Measurements from ENCODE around the gene KANSL1. TPM values are rescaled to one million over a fixed set of nuclear protein-coding genes. Genes with fewer than 3 reads are reported as not detected.

Gene KANSL1
- total and polyA plus RNA-seq, 2 donors (not counting 1 experiment from before 2014, with no cell fraction given) = 36.8 to 233 TPM

DNA sequence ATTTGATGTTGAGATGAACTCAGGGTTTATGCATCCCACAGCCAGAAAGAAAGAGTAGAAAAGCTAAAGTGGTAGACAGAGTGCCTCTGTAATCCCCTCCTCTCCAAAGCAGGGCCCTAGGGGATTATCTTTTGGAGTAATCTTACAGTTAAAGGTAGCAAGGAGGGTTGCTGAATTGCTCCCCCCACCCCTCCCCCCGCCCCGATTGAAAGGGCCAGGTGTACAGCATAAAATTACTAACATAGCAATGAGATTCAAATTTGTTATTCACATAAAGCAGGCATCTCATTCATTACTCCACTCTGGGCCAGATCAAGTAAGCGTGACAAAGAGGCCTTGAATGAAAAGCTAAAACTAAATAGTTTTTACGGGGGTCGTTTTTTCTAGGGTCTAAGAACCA lies 121.4 kb downstream of the KANSL1 start:
- WGBS (ENCODE audit: insufficient coverage) = no CpG with 5 or more reads among the region's 5 CpGs
- Mint-ChIP-seq H3K9me3 (ENCODE audit: insufficient read depth) (no peaks in the 10 kb centered on the region), H3K4me1 (peaks cover 5% of the 10 kb centered on the region), H3K27me3 (no peaks in the 10 kb centered on the region), H3K27ac (no peak overlapping the region), H3K4me3 (no peak overlapping the region)
- H3K9ac ChIP-seq (ENCODE audit: low read length) = no peak overlapping the region
- H3K27me3 ChIP-seq (replicated peaks in 1 of 4; ENCODE audit: control extremely low read depth in 1 of 4, control insufficient read depth in 3 of 4, insufficient read depth in 4 of 4, low read length in 3 of 4) = no peaks in the 10 kb centered on the region
- peaks cover 16% of the 10 kb centered on the region for H3K79me2 ChIP-seq (ENCODE audit: control insufficient read depth, insufficient read depth, low read length)
- no peak overlapping the region for H2AFZ ChIP-seq (ENCODE audit: insufficient read depth, low read depth, low read length, poor library complexity, severe bottlenecking)
- H3K9me3 ChIP-seq (ENCODE audit: control extremely low read depth in 1 of 3, control insufficient read depth in 2 of 3, insufficient read depth in 1 of 3, low read length in 2 of 3) = no peaks in the 10 kb centered on the region
- H3K4me3 ChIP-seq (ENCODE audit: control extremely low read depth in 1 of 5, extremely low read depth in 1 of 5, insufficient read depth in 1 of 5, low read depth in 2 of 5, low read length in 4 of 5) = no peak overlapping the region
- intact Hi-C loops (cut with micrococcal nuclease) = no loop called here
- no peaks in the 10 kb centered on the region for H3K4me1 ChIP-seq (ENCODE audit: control insufficient read depth in 2 of 2, insufficient read depth in 2 of 2, low read length in 2 of 2)
- TF ChIP-seq EZH2 (IDR thresholded peaks at IDR 0.05; ENCODE audit: borderline replicate concordance, insufficient read depth, low read depth, low read length, poor library complexity, severe bottlenecking) (no peak), CTCF (IDR thresholded peaks at IDR 0.05) (no peak)
- H3K36me3 ChIP-seq (replicated peaks in 1 of 2; ENCODE audit: control extremely low read depth in 1 of 2, control insufficient read depth in 1 of 2, extremely low read depth in 1 of 2, insufficient read depth in 2 of 2, low read length in 1 of 2) = peaks cover 13 to 23% of the 10 kb centered on the region in 2 experiments
- DNase-seq (no peak), ATAC-seq (ENCODE audit: low read depth) (no peak)
- H3K27ac ChIP-seq (ENCODE audit: low read length in 2 of 2) = no peak overlapping the region
- peaks cover 47% of the 10 kb centered on the region for H4K20me1 ChIP-seq (ENCODE audit: control insufficient read depth, insufficient read depth, low read length, poor library complexity, severe bottlenecking)
- ChIA-PET CTCF (interaction anchor here (0.9 to 1.4 kb wide), 3 partner anchors 9 to 141 kb away, joined by 4 to 5 read pairs (median 4); no protein-coding TSS in a partner anchor), POLR2A (no interaction called here)
- no peak overlapping the region for H3K4me2 ChIP-seq (replicated peaks; ENCODE audit: low read depth, low read length, poor library complexity, severe bottlenecking)

DNA sequence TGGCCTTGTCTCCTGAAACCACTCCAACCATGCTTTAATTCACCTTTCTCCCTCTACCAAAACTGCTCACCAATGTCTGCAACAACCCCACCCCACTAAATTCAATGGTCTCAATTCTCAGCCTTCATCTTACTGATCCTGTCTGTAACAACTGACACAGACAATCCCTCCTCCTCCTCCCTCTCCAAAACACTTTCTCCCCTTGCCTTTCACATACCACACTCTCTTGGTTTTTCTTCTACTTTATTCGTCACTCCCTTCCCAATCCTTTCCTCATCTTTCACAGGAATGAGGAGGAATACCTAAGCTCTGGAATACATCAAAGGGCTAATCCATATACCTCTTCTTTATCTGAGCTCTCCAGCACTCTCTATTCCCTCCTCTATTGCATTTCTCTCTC lies 128.8 kb downstream of the KANSL1 start:
- Histone ChIP-seq H3K4me3 (ENCODE audit: control extremely low read depth in 1 of 5, extremely low read depth in 1 of 5, insufficient read depth in 1 of 5, low read depth in 2 of 5, low read length in 4 of 5) (no peak overlapping the region), H3K9ac (ENCODE audit: low read length) (no peak overlapping the region), H3K27me3 (replicated peaks in 1 of 4; ENCODE audit: control extremely low read depth in 1 of 4, control insufficient read depth in 3 of 4, insufficient read depth in 4 of 4, low read length in 3 of 4) (no peaks in the 10 kb centered on the region), H3K4me2 (replicated peaks; ENCODE audit: low read depth, low read length, poor library complexity, severe bottlenecking) (no peak overlapping the region), H2AFZ (ENCODE audit: insufficient read depth, low read depth, low read length, poor library complexity, severe bottlenecking) (no peak overlapping the region), H4K20me1 (ENCODE audit: control insufficient read depth, insufficient read depth, low read length, poor library complexity, severe bottlenecking) (peaks cover 13% of the 10 kb centered on the region), H3K79me2 (ENCODE audit: control insufficient read depth, insufficient read depth, low read length) (peaks cover 12% of the 10 kb centered on the region), H3K27ac (ENCODE audit: low read length in 2 of 2) (no peak overlapping the region), H3K36me3 (replicated peaks in 1 of 2; ENCODE audit: control extremely low read depth in 1 of 2, control insufficient read depth in 1 of 2, extremely low read depth in 1 of 2, insufficient read depth in 2 of 2, low read length in 1 of 2) (peaks cover 19 to 56% of the 10 kb centered on the region in 2 experiments), H3K4me1 (ENCODE audit: control insufficient read depth in 2 of 2, insufficient read depth in 2 of 2, low read length in 2 of 2) (no peaks in the 10 kb centered on the region), H3K9me3 (ENCODE audit: control extremely low read depth in 1 of 3, control insufficient read depth in 2 of 3, insufficient read depth in 1 of 3, low read length in 2 of 3) (no peaks in the 10 kb centered on the region)
- CTCF ChIA-PET = interaction anchor here (0.8 to 1.2 kb wide), 2 partner anchors 52 to 147 kb away, joined by 3 read pairs; no protein-coding TSS in a partner anchor
- Mint-ChIP-seq H3K4me1 (no peaks in the 10 kb centered on the region), H3K9me3 (ENCODE audit: insufficient read depth) (no peaks in the 10 kb centered on the region), H3K27ac (no peak overlapping the region), H3K27me3 (no peaks in the 10 kb centered on the region), H3K4me3 (no peak overlapping the region)
- no CpG with 5 or more reads among the region's 1 CpG for WGBS (ENCODE audit: insufficient coverage)
- TF ChIP-seq EZH2 (IDR thresholded peaks at IDR 0.05; ENCODE audit: borderline replicate concordance, insufficient read depth, low read depth, low read length, poor library complexity, severe bottlenecking) (no peak), CTCF (IDR thresholded peaks at IDR 0.05) (no peak)
- DNase-seq (no peak), ATAC-seq (ENCODE audit: low read depth) (no peak)
- POLR2A ChIA-PET = no interaction called here
- intact Hi-C loops (cut with micrococcal nuclease) = no loop called here
